ENCODE data around the gene ARFGAP2.

- TF ChIP-seq CTCF (IDR thresholded peaks at IDR 0.05) (no peak), USF2 (IDR thresholded peaks at IDR 0.05; ENCODE audit: borderline replicate concordance, low read depth, low read length) (no peak), EZH2phosphoT487 (IDR thresholded peaks at IDR 0.05; ENCODE audit: borderline replicate concordance, low read depth) (no peak), EP300 (IDR thresholded peaks at IDR 0.05; ENCODE audit: borderline replicate concordance in 1 of 2, low read depth in 1 of 2, low read length in 1 of 2) (no peak), ELF1 (IDR thresholded peaks at IDR 0.05) (no peak), RAD21 (IDR thresholded peaks at IDR 0.05; ENCODE audit: low read length) (no peak), POLR2AphosphoS5 (IDR thresholded peaks at IDR 0.05; ENCODE audit: low read depth, low read length) (no peak), PBX3 (IDR thresholded peaks at IDR 0.05) (no peak)
Measured at GRCh38 chr11:47207459-47207858, 30.8 kb upstream of the ARFGAP2 start.

Measured in SK-N-SH (cell line).